GM21825 (cell line): ENCODE data around the gene VPS26C.
"Not testable (repeated sequence)": the region's sequence is repeated elsewhere in the genome, so short reads cannot be mapped to it uniquely, and the experiment has no call there.

ENCODE experiments used
- ATAC-seq: cut with Tn5 transposase; IDR thresholded peaks from one replicate; pipeline ENCODE4 v1.9.1; 2021; ENCODE audit warnings: mild to moderate bottlenecking, moderate library complexity; ENCODE audit not compliant: unreplicated experiment

The VPS26C gene

GRCh38 chr21:37267269-37268185, at the start of gene VPS26C:
Gene VPS26C, minus strand, starts transcription at chr21:37267334. Its CDS starts 40 bp downstream, at chr21:37267294.
- ATAC-seq = peak; percentile 87

- ATAC-seq = not testable (repeated sequence)
These were observed 48.9 kb upstream of the VPS26C start for GRCh38 chr21:37316072-37316471.

- ATAC-seq = no peak
These were observed 33.1 kb upstream of the VPS26C start for GRCh38 chr21:37300114-37300751.

GRCh38 chr21:37297364-37297763, 30.2 kb upstream of the VPS26C start:
- no peak for ATAC-seq

- ATAC-seq = no peak
These were observed 27.5 kb upstream of the VPS26C start for GRCh38 chr21:37294679-37295078.

GRCh38 chr21:37292941-37293340, 25.8 kb upstream of the VPS26C start:
- no peak for ATAC-seq

- ATAC-seq = no peak
These were observed 24.9 kb upstream of the VPS26C start for GRCh38 chr21:37292041-37292440.

GRCh38 chr21:37283191-37283710, 16.1 kb upstream of the VPS26C start:
- ATAC-seq = not testable (repeated sequence)

- ATAC-seq = not testable (repeated sequence)
These were observed 15.5 kb upstream of the VPS26C start for GRCh38 chr21:37282602-37283001.

- ATAC-seq = no peak
These were observed 14.9 kb upstream of the VPS26C start for GRCh38 chr21:37281993-37282392.

GRCh38 chr21:37281579-37281978, 14.4 kb upstream of the VPS26C start:
- no peak for ATAC-seq

- ATAC-seq = not testable (repeated sequence)
These were observed 12.1 kb upstream of the VPS26C start for GRCh38 chr21:37279271-37279670.

GRCh38 chr21:37278199-37278598, 11.1 kb upstream of the VPS26C start:
- ATAC-seq = no peak

- no peak for ATAC-seq
These were observed 9.2 kb upstream of the VPS26C start for GRCh38 chr21:37276377-37276776.

- peak; percentile 73 for ATAC-seq
These were observed 7.0 kb upstream of the VPS26C start for GRCh38 chr21:37273911-37274690.

GRCh38 chr21:37273440-37273839, 6.3 kb upstream of the VPS26C start:
- ATAC-seq = no peak

- no peak for ATAC-seq
These were observed 5.8 kb upstream of the VPS26C start for GRCh38 chr21:37272897-37273296.

- ATAC-seq = no peak
These were observed 3.6 kb upstream of the VPS26C start for GRCh38 chr21:37270576-37271365.

- ATAC-seq = no peak
These were observed 2.3 kb upstream of the VPS26C start for GRCh38 chr21:37269481-37269880.

GRCh38 chr21:37268186-37268503, 1.0 kb upstream of the VPS26C start:
- no peak for ATAC-seq
